GM19438 (cell line): ENCODE measurements around the gene CETN3.
"Not testable (repeated sequence)": the region's sequence is repeated elsewhere in the genome, so short reads cannot be mapped to it uniquely, and the experiment has no call there.

Experiments
- ATAC-seq: cut with Tn5 transposase; IDR thresholded peaks from one replicate; pipeline ENCODE4 v1.9.1; 2021; ENCODE audit warnings: low read depth; ENCODE audit not compliant: unreplicated experiment

The CETN3 gene

DNA sequence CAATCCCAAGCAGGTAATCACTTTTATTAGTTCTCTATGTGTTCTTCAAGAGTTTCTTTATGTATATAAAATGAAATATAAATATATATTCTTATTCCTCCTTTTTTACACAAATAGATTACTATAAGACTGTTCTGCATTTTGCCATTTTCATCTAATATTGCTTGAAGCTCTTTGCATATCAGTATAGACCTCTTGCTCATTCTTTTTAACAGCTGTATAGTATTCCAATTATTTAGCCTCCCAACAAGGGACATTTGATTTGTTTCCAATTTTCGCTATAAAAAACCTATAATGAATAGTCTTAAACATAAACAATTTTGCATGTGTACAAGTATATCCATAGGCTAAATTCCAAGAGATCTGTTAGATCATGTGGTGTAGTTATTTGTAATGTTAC lies 25.2 kb downstream of the CETN3 start:
- no peak for ATAC-seq

DNA sequence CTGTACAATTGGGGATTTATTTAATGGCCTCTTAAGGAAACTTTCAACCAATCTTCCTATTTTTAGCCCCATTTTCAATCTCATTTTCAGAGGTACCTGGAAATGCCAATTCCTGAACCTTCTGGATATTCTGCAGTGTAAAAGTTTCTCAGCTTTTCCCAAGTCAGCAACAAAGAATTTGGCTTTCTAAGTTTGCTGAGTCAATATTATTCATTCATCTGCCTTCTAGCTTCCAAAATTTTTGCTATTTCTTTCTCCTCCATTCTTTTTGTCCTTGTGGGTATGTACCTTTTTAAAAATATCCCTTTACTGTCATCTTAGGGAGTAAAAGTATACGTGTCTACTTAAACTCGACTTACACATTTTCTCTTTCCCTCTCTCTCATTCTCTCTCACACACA lies 25.7 kb downstream of the CETN3 start:
- no peak for ATAC-seq

DNA sequence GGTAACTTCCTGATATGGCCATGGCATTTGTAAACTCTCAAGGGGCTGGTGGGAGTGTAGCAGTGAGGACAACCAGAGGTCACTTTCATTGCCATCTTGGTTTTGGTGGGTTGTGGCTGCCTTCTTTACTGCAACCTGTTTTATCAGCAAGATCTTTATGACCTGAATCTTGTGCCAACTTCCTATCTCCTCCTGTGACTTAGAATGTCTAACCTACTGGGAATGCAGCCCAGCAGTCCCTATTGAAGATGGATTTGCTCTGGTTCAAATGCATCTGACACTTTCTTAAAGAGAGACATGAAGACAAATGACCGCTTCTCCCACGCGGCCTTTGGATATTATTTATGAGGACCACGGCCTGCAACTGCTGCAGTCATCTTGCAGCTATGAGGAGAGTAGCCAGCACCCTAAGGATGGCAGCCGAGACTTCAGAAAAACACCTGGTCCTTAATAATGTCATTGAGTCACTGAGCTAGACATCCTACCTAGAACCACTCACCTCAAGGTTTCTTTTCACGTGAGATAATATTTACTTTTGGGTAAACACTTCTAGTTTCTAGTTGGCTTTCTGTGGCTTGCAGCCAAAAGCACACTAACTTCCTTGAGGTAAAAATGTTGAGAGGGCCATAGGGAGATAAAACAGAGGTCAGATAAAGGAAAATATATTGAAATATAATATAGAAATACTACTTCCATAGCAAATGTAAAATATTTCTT lies 28.2 kb downstream of the CETN3 start:
- peak; percentile 74 for ATAC-seq

DNA sequence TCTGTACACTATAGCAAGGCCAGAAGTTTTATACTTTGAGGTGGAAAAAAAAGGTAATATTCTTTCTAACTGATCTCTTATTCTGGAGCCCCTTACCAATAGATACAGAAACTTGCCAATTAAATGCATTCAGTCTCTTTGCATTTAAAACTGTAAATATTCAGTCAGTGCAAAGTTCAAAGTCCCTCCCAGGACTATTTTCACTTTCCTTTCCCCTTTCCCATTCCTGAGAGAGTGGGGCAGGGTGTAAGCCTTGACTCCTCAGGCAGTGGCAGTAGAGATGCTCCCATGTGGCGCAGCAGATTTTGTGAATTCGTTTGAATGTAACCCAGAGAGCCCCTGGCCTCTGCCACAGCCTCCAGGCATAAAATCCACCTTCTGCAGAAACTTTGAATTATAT lies 29.9 kb downstream of the CETN3 start:
- no peak for ATAC-seq

GRCh38 chr5:90378752-90379151 lies 30.8 kb downstream of the CETN3 start:
- no peak for ATAC-seq

- ATAC-seq: not testable (repeated sequence)
Measured at GRCh38 chr5:90371269-90371668, 38.3 kb downstream of the CETN3 start.

GRCh38 chr5:90368454-90369246 lies 40.9 kb downstream of the CETN3 start:
- ATAC-seq: peak; percentile 93

DNA sequence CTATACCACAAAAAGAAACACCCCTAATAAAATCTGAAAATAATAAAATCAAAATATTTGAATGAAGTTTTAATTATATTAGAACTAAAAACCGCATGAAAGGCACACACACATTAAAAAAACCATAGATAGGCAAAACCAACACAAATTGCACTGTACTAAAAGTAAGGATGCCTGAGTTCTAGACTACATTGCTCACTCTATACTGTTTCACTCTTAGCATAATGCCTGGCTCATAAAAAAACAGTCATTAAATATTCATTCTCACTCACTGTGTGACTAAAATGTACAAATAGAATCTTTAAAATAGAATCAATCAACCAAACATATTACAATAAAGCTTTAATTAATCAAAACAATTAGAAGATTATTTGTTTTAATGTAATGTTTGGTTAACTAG lies 41.7 kb downstream of the CETN3 start:
- no peak for ATAC-seq

GRCh38 chr5:90366948-90367347 lies 42.6 kb downstream of the CETN3 start:
- no peak for ATAC-seq

DNA sequence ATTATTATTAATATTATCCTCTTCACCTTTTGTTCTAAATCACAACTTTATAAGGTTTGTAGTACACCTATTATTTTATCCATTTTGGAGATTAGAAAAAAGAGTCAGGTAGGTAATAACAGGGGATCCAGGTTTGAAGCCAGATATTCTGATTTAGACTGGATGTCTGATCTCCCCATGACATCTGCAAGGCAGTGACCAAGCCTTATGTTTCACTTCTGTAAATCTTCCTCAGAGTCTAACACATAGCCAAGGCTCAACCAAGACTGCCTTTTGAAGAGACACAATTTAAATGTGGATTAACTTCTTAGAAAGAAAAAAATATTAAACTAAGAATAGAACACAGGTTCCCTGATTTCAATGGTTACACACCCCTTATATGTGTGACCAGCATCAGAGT lies 44.2 kb downstream of the CETN3 start:
- no peak for ATAC-seq

- no peak for ATAC-seq
Measured at GRCh38 chr5:90359073-90359920, 50.3 kb downstream of the CETN3 start.

DNA sequence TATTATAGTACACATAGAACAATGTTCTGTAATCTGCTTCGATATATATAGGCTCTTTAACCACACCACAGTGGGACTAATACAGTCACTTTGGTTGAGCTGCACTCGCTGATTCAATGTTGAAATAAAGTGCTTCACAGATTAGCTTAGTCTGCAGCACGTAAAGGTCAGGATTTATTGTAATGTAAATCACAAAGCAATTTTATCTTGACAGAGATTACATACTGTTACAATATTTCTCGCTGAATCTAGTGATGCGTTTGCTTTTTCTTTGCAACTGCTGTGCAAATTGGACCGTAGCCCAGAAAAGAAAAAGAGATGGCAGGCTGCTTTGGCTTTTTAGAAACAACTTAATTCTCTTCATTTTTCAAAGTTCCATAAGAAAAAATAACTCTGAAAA lies 52.9 kb downstream of the CETN3 start:
- ATAC-seq: no peak

DNA sequence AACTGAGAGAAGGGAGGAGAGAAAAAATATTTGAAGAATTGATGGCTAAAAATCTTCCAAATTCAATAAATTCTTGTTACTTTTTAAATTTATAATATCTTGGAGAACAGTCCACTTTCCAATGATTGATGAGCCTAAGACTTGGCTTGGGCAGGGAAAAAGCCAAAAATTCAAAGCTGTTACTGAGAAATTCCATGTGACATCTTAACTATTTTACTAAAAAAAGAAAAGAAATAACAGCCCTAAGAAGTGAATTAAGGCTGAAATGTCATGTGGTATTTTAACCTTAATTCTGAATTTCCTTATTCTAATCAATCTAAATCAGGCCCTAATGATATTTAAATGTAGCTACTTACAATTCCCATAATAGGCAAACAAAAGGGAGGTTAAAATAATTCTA lies 53.4 kb downstream of the CETN3 start:
- no peak for ATAC-seq

DNA sequence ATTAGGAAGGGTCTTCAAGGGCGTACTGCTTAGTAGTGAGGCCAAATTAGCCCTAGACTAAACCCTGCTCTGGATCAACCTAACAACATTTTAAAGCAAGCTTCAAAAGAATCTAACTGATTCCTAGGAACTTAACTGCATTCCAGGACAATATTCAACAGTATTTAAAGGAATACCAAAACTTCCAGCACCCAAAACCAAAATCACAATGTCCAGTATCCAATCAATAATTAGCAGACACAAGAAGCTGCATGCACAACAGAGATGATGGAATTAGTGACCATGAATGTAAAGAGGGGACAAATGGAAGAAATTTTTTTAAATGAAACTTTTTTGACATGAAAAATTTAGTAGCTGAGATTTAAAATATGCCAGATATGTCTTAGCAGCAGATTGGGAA lies 53.9 kb downstream of the CETN3 start:
- no peak for ATAC-seq

DNA sequence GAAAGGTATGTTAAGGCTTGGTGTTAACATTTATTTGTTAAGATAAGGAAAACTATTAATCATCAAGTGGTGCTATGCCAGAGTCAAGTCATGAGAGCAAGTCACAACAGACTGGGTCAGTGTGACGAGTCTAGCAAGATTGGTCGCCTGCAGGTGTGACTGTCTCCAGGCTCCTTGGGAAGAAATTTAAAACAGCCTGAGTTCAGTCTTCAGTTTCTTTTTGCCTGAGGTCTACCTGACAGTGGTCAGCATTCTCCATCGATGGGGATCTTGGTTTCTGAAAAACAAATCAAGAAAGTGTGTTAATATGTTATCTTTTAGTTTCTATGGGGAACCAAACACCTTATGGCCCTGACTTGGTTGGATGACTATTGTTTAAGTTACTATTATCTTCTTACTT lies 56.3 kb downstream of the CETN3 start:
- peak; percentile 84 for ATAC-seq

- ATAC-seq: no peak
Measured at GRCh38 chr5:90351101-90351500, 58.5 kb downstream of the CETN3 start.

- peak; percentile 84 for ATAC-seq
Measured at GRCh38 chr5:90347462-90347861, 62.1 kb downstream of the CETN3 start.

GRCh38 chr5:90345684-90346083 lies 63.9 kb downstream of the CETN3 start:
- no peak for ATAC-seq

GRCh38 chr5:90344689-90345088 lies 64.9 kb downstream of the CETN3 start:
- no peak for ATAC-seq

DNA sequence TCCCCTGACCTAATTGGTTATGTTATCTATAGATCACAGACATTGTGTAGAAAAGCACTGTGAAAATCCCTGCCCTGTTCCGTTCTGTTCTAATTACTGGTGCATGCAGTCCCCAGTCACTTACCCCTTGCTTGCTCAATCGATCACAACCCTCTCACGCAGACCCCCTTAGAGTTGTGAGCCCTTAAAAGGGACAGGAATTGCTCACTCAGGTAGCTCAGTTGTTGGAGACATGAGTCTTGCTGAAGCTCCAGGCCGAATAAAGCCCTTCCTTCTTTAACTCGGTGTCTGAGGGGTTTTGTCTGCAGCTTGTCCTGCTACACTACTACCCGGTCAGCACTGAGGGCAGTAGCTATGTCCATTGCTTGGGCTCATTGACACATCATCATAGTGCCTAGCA lies 65.8 kb downstream of the CETN3 start:
- ATAC-seq: not testable (repeated sequence)

DNA sequence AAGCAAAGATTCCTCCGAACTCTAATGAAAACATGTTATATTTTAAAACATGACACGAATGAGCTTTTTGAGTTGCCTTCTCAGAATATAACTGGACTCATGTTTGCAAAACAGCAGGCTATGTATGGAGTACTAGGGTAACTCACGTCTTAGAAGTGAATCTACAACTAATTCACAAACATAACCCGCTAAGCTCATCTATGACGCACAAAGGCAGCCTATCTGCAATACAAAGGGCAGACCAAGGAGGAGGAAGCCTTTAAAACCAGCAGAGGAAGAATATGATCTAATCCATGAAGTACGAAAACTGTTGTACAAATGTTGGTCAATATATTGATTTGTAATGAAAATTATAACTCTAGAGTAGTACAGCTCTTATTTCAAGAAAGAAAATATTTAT lies 67.0 kb downstream of the CETN3 start:
- ATAC-seq: no peak
